Left lung (tissue), 10 donors: ENCODE results near the gene PYGB. TPM values are rescaled to one million over a fixed set of nuclear protein-coding genes. Genes with fewer than 3 reads are reported as not detected.

ENCODE experiments used
- ATAC-seq: fragments of 200-7000 bp; cut with Tn5 transposase; one replicate; pipeline ENCODE4 v1.9.1; 2020; ENCODE audit warnings: moderate library complexity
- DNase-seq, 4 donors: peaks; one replicate each; pipeline ENCODE4 v3.0.0-alpha.2; 2013 to 2020
- H3K27ac ChIP-seq, 2 donors: fragments of 200-600 bp; sonication (generic) in 1 of 2; one replicate each; pipeline versions ENCODE4 v1.5.0 to v1.8.0; 2020 to 2021
- H3K27me3 ChIP-seq, 2 donors: fragments of 200-600 bp; sonication (generic) in 1 of 2; one replicate each; pipeline versions ENCODE4 v1.5.0 to v1.8.0; 2020 to 2021
- H3K36me3 ChIP-seq, 2 donors: fragments of 200-600 bp; sonication (generic) in 1 of 2; one replicate each; pipeline versions ENCODE4 v1.5.0 to v1.8.0; 2020 to 2021
- H3K4me1 ChIP-seq, 2 donors: fragments of 200-600 bp; one replicate each; pipeline ENCODE4 v1.8.0; 2021
- H3K4me3 ChIP-seq, 2 donors: fragments of 200-600 bp; sonication (generic) in 1 of 2; one replicate each; pipeline versions ENCODE4 v1.5.0 to v1.8.0; 2020 to 2021; ENCODE audit warnings: mild to moderate bottlenecking in 1 of 2
- H3K9me3 ChIP-seq, 2 donors: fragments of 200-600 bp; sonication (generic) in 1 of 2; one replicate each; pipeline versions ENCODE4 v1.5.0 to v1.8.0; 2020 to 2021
- intact Hi-C, 2 donors: fragments of 100-400 bp; cut with DNase I; formaldehyde crosslinking; loops; one replicate each; pipeline versions ENCODE4 v1.11.2 to v1.14.2; 2022
- polyA plus RNA-seq, 6 donors: library from polyadenylated mRNA; unstranded; fragments of 120-200 nt; gene quantifications; one replicate each; pipeline ENCODE4 v1.2.1, GENCODE V29; 2013; ENCODE audit not compliant: insufficient read length in 6 of 6
- total RNA-seq, 2 donors: library from RNA; stranded (reverse); fragmentation: NEBNext Ultra II Directional; extraction: Animal tissue kit (Norgen Biotek cat#: 25700); gene quantifications; one replicate each; pipeline ENCODE4 v1.2.1, GENCODE V29; 2021
- TF ChIP-seq, protein P1 (sequence below), 2 donors: fragments of 200-600 bp; sonication (generic) in 1 of 2; IDR thresholded peaks; one replicate each; pipeline versions ENCODE4 v1.5.0 to v1.8.0; 2021; ENCODE audit warnings: antibody characterized with exemption in 2 of 2
- donor health status: DM: no; HTN: yes; CAD: no.
- donor health status: DM: no; HTN: no; CAD: no.

PYGB gene
- total and polyA plus RNA-seq, 8 donors = 37.8 to 81.3 (median 47.8) TPM

DNA sequence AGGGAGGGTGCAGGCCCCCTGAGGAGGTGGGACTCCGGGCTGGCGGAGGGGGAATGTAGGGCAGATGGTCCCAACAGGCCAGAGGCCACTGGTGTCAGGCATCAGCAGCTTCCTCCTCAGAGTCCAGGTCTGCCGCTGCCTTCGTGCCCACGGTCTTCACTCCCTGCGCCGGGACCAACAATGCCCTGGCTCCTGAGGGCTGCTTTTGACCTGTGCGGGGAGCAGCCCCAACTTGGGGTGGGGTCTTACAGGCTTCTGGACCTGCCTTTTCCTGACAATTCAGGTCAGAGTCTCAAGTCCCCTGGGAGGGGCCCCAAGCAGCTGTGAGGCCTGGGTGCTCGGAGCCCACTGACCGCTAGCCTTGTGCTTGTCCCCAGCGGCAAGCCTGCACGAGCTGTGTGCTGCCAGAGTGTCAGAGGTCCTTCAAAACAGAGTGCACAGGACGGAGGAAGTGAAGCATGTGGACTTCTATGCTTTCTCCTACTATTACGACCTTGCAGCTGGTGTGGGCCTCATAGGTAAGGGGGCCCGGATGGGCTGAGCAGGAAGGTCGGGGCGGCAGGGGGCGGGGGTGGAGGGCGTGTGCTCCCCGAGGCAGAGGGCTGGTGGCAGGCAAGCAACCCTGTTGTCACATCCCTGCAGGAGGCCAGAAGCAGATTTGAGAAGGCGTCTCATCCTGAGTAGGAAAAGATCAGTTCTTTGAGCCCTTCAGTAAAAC is 25.3 kb upstream of the PYGB start:
- no peak for ATAC-seq
- TF ChIP-seq, protein P1, sequence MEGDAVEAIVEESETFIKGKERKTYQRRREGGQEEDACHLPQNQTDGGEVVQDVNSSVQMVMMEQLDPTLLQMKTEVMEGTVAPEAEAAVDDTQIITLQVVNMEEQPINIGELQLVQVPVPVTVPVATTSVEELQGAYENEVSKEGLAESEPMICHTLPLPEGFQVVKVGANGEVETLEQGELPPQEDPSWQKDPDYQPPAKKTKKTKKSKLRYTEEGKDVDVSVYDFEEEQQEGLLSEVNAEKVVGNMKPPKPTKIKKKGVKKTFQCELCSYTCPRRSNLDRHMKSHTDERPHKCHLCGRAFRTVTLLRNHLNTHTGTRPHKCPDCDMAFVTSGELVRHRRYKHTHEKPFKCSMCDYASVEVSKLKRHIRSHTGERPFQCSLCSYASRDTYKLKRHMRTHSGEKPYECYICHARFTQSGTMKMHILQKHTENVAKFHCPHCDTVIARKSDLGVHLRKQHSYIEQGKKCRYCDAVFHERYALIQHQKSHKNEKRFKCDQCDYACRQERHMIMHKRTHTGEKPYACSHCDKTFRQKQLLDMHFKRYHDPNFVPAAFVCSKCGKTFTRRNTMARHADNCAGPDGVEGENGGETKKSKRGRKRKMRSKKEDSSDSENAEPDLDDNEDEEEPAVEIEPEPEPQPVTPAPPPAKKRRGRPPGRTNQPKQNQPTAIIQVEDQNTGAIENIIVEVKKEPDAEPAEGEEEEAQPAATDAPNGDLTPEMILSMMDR (IDR thresholded peaks at IDR 0.05) = no peak
- Histone ChIP-seq H3K27me3 (no peaks in the 10 kb centered on the region), H3K4me3 (no peak overlapping the region), H3K9me3 (no peaks in the 10 kb centered on the region), H3K4me1 (peaks cover 7 to 13% of the 10 kb centered on the region in 2 donors), H3K36me3 (peaks cover 0 to 69% of the 10 kb centered on the region in 2 donors), H3K27ac (no peak overlapping the region)
- no peak for DNase-seq
- intact Hi-C loops = no loop called here

GRCh38 chr20:25223179-25223661 is 24.7 kb upstream of the PYGB start:
- DNase-seq = no peak
- Histone ChIP-seq H3K4me1 (peaks cover 10 to 16% of the 10 kb centered on the region in 2 donors), H3K27ac (no peak overlapping the region), H3K27me3 (no peaks in the 10 kb centered on the region), H3K4me3 (no peak overlapping the region), H3K9me3 (no peaks in the 10 kb centered on the region), H3K36me3 (peaks cover 0 to 66% of the 10 kb centered on the region in 2 donors)
- peak; percentile 58 for ATAC-seq
- intact Hi-C loops = no loop called here
- TF ChIP-seq, protein P1 (IDR thresholded peaks at IDR 0.05) = no peak

DNA sequence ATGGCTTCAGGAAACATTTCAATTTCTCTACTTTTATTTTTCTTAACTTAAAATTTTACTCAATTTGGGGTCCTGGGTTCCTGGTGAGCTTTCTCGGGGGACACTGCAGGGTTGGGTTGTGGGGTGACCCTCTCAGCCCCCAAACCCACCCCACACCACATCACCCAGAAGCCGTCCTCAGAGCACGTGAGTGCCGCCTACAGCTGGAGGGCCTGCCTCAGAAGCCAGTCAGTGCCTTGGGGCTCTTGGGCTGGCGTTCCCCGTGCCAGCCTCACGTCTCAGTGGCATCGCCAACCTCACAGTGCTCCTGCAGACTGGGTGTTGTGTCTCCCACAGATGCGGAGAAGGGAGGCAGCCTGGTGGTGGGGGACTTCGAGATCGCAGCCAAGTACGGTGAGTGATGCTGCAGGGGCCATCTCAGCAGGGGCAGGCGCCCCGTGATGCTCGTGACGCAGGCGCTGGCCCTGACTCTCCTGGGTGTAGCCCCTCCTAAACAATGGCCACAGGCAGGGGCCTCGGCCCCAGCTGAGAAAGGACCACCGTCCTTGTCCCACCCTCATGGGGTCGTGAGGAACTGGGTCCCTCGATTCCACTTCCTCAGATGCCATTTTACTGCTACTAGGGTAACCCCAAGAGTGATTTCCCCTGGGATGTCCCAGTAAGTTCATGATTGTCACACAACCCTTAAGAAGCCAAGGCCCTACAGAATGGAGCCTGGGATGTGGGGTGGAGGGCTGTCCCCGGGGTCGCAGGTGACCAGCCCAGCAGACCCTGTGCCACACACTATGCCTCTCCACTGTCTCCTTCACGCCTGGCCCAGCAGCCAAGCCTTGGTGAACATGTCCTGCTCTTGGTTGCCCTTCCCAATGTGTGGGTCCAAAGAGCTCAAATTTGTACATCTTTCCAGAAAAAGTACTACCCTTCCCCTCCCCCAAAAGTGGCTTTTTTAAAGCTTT is 23.8 kb upstream of the PYGB start:
- Histone ChIP-seq H3K27me3 (no peaks in the 10 kb centered on the region), H3K4me1 (peaks cover 10 to 16% of the 10 kb centered on the region in 2 donors), H3K4me3 (no peak overlapping the region), H3K9me3 (no peaks in the 10 kb centered on the region), H3K27ac (no peak overlapping the region), H3K36me3 (peaks cover 0 to 57% of the 10 kb centered on the region in 2 donors)
- intact Hi-C loops = no loop called here
- TF ChIP-seq, protein P1 (IDR thresholded peaks at IDR 0.05) = no peak
- DNase-seq = no peak
- ATAC-seq = no peak

- TF ChIP-seq, protein P1 (IDR thresholded peaks at IDR 0.05) = no peak
- Histone ChIP-seq H3K4me3 (no peak overlapping the region), H3K36me3 (peaks cover 0 to 48% of the 10 kb centered on the region in 2 donors), H3K4me1 (peaks cover 10 to 16% of the 10 kb centered on the region in 2 donors), H3K27me3 (no peaks in the 10 kb centered on the region), H3K27ac (no peak overlapping the region), H3K9me3 (no peaks in the 10 kb centered on the region)
- ATAC-seq (no peak), DNase-seq (no peak)
- intact Hi-C loops = no loop called here
Measured at GRCh38 chr20:25224941-25225340, 22.9 kb upstream of the PYGB start.
